ENCODE results near the gene RPS18. TPM values are rescaled to one million over a fixed set of nuclear protein-coding genes. Genes with fewer than 3 reads are reported as not detected.
"Not testable (repeated sequence)": the region's sequence is repeated elsewhere in the genome, so short reads cannot be mapped to it uniquely, and the experiment has no call there.

The RPS18 gene
- total RNA-seq, 1 donor from 2014 or later, result 12,112 TPM

DNA sequence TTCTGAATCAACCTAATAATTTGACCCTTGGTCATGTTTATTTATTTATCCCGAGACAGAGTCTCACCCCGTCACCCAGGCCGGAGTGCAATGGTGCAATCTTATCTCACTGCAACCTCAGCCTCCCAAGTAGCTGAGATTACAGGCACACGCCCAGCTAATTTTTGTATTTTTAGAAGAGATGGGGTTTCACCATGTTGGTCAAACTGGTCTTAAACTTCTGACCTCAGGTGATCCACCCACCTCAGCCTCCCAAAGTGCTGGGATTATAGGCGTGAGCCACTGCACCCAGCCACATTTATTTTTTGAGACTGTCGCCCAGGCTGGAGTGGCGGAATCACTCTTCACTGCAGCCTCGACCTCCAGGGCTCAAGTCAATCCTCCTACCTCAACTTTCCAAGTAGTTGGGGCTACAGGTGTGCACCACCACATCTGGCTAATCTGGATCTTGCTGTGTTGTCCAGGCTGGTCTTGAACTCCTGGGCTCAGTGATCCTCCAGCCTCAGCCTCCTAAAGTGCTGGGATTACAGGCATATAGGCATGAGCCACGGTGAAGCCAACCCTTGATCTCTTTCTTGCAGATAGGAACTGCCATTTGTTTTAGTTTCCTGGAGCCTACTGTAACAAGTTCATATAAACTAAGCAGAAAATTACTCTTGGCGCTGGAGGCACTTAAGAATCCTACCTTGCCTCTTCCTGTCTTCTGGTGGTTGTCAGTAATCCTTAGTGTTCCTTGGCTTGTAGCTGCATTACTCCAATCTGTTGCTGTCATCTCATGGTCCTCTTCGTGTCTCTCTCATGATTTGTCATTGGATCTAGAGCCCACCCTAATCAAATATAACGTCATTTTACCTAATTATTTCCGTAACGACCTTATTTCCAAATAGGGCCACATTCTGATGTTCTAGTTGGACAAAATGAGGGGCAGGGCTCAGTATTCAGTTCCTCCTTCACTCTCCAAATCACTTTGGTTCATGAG, 2.3 kb downstream of the RPS18 start:
- TF ChIP-seq, protein P1, sequence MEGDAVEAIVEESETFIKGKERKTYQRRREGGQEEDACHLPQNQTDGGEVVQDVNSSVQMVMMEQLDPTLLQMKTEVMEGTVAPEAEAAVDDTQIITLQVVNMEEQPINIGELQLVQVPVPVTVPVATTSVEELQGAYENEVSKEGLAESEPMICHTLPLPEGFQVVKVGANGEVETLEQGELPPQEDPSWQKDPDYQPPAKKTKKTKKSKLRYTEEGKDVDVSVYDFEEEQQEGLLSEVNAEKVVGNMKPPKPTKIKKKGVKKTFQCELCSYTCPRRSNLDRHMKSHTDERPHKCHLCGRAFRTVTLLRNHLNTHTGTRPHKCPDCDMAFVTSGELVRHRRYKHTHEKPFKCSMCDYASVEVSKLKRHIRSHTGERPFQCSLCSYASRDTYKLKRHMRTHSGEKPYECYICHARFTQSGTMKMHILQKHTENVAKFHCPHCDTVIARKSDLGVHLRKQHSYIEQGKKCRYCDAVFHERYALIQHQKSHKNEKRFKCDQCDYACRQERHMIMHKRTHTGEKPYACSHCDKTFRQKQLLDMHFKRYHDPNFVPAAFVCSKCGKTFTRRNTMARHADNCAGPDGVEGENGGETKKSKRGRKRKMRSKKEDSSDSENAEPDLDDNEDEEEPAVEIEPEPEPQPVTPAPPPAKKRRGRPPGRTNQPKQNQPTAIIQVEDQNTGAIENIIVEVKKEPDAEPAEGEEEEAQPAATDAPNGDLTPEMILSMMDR (IDR thresholded peaks at IDR 0.05; ENCODE audit: insufficient read depth, low read length, severe bottlenecking), result no peak
- Histone ChIP-seq H3K36me3 (ENCODE audit: control insufficient read depth, insufficient read depth, low read length) (peaks cover 31% of the 10 kb centered on the region), H3K4me3 (ENCODE audit: low read depth, low read length) (peak overlapping the region; percentile 81), H3K27me3 (ENCODE audit: control insufficient read depth, insufficient read depth, low read length) (no peaks in the 10 kb centered on the region)
- DNase-seq (ENCODE audit: low read depth) (no peak), FAIRE-seq (no peak)

DNA sequence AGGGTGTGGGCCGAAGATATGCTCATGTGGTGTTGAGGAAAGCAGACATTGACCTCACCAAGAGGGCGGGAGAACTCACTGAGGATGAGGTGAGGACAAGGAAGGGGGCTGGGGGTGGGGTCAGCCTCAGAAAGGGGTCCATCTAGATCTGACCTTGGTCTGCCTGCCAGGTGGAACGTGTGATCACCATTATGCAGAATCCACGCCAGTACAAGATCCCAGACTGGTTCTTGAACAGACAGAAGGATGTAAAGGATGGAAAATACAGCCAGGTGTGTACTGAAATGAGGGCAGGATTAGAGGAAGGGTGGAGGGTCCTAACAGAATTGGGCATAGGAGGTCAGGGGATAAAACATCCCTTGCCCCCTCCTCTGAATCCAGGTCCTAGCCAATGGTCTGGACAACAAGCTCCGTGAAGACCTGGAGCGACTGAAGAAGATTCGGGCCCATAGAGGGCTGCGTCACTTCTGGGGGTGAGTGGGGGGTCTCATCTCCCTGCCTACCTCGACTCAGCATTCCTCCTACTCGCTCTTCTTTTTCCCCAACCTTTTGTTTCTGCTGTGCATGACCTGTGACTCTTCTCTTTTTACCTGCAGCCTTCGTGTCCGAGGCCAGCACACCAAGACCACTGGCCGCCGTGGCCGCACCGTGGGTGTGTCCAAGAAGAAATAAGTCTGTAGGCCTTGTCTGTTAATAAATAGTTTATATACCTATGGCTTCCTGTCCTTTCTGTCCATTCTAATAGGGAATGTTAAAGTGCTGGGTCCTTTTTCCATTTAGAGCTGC, 4.1 kb downstream of the RPS18 start:
- peaks cover 35% of the 10 kb centered on the region for H3K36me3 ChIP-seq (ENCODE audit: control insufficient read depth, insufficient read depth, low read length)
- FAIRE-seq, result peak; percentile 32

DNA sequence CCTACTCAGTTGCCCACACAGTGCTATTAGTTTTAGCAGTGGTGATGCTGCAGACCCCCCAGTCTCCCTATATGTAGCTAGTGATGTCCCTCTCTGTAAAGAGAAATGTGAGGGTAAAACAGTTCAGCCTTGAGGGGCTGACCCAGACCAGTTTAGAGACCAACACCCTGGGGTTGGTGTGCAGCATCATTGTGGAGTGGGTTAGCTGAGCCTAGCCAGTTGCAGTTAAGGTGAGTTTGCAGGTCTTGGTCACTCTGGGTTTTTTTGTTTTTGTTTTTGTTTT, 4.6 kb downstream of the RPS18 start:
- Histone ChIP-seq H3K36me3 (ENCODE audit: control insufficient read depth, insufficient read depth, low read length) (peaks cover 35% of the 10 kb centered on the region), H3K27me3 (ENCODE audit: control insufficient read depth, insufficient read depth, low read length) (no peaks in the 10 kb centered on the region), H3K4me3 (ENCODE audit: low read depth, low read length) (peak overlapping the region; percentile 52)
- TF ChIP-seq, protein P1 (IDR thresholded peaks at IDR 0.05; ENCODE audit: insufficient read depth, low read length, severe bottlenecking), result no peak
- DNase-seq (ENCODE audit: low read depth) (no peak), FAIRE-seq (no peak)

More for the DNA sequence above, 4.1 kb downstream of the RPS18 start:
- peak overlapping the region; percentile 52 for H3K4me3 ChIP-seq (ENCODE audit: low read depth, low read length)
- not testable (repeated sequence) for DNase-seq (ENCODE audit: low read depth); H3K27me3 ChIP-seq (ENCODE audit: control insufficient read depth, insufficient read depth, low read length)

DNA sequence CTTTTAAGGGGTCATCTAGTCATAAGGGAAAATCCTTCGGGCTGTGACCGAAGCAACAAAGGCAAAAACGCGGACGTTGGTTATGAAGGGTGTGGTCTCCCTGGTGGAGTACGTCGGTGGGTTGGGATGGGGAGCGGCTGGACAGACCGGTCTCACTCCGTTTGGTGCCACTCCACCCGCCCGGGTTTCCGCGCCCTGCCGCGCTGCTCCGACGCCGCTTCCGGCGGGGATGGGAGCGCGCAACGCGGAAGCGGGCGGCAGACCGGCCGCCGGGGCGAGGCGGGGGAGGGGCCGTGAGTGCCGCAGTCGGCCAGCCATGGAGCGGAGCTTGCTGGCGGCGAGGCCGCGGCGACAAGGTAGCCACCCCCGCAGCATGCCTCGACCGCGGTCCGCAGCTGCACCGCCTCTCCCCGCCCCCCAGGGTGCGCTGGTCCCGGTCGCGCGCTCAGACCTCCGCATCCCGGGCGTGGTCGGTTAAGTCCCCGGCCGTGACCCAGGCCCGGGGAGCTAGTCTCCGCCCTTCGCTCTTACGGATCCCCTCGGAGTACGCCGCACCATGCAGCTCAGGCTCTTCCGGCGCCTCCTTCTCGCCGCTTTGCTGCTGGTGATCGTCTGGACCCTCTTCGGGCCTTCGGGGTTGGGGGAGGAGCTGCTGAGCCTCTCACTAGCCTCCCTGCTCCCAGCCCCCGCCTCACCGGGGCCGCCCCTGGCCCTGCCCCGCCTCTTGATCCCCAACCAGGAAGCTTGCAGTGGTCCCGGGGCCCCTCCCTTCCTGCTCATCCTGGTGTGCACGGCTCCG, 5.2 kb downstream of the RPS18 start, which contains the start of gene B3GALT4:
B3GALT4 (plus strand) TSS at position 260 of the 799 bp plus-strand sequence; CDS start at position 557, 297 bp downstream.
- H3K36me3 ChIP-seq (ENCODE audit: control insufficient read depth, insufficient read depth, low read length), result peaks cover 35% of the 10 kb centered on the region
- DNase-seq (ENCODE audit: low read depth) (peak; percentile 81), FAIRE-seq (no peak)

DNA sequence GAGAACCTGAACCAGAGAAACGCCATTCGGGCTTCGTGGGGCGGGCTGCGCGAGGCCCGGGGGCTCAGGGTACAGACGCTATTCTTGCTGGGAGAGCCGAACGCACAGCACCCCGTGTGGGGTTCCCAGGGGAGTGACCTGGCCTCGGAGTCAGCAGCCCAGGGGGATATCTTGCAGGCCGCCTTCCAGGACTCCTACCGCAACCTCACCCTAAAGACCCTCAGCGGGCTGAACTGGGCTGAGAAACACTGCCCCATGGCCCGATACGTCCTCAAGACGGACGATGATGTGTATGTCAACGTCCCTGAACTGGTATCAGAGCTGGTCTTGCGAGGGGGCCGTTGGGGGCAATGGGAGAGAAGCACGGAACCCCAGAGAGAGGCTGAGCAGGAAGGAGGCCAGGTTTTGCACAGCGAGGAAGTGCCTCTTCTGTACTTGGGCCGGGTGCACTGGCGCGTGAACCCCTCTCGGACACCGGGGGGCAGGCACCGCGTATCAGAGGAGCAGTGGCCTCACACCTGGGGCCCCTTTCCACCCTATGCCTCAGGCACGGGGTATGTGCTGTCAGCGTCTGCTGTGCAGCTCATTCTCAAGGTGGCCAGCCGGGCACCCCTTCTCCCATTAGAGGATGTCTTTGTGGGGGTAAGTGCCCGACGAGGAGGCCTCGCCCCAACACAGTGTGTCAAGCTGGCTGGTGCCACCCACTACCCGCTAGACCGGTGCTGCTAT, 6.0 kb downstream of the RPS18 start:
- no peak for DNase-seq (ENCODE audit: low read depth)
- FAIRE-seq, result no peak
- Histone ChIP-seq H3K4me3 (ENCODE audit: low read depth, low read length) (peak overlapping the region; percentile 52), H3K36me3 (ENCODE audit: control insufficient read depth, insufficient read depth, low read length) (peaks cover 30% of the 10 kb centered on the region), H3K27me3 (ENCODE audit: control insufficient read depth, insufficient read depth, low read length) (no peaks in the 10 kb centered on the region)
- TF ChIP-seq, protein P1 (IDR thresholded peaks at IDR 0.05; ENCODE audit: insufficient read depth, low read length, severe bottlenecking), result no peak

More for the DNA sequence above, 5.2 kb downstream of the RPS18 start, which contains the start of gene B3GALT4:
- TF ChIP-seq, protein P1 (IDR thresholded peaks at IDR 0.05; ENCODE audit: insufficient read depth, low read length, severe bottlenecking), result peak; percentile 65
- Histone ChIP-seq H3K4me3 (ENCODE audit: low read depth, low read length) (peak within 1 kb of the TSS; percentile 52), H3K27me3 (ENCODE audit: control insufficient read depth, insufficient read depth, low read length) (no peaks in the 10 kb centered on the region)
